GM23248 (cell line): ENCODE results near the gene KIAA2012.

Source experiments
- EZH2 ChIP-seq: fragments of 200-600 bp; sonication (generic); IDR thresholded peaks from 2 replicates; pipeline ENCODE4 v1.6.1; 2018; ENCODE audit warnings: antibody characterized with exemption, mild to moderate bottlenecking; ENCODE audit not compliant: insufficient read depth, poor library complexity, severe bottlenecking
- EZH2phosphoT487 ChIP-seq: fragments of 200-600 bp; sonication (generic); IDR thresholded peaks from 2 replicates; pipeline ENCODE4 v1.6.1; 2018; ENCODE audit warnings: antibody characterized with exemption, moderate library complexity, mild to moderate bottlenecking, low read depth; ENCODE audit not compliant: insufficient read depth

DNA sequence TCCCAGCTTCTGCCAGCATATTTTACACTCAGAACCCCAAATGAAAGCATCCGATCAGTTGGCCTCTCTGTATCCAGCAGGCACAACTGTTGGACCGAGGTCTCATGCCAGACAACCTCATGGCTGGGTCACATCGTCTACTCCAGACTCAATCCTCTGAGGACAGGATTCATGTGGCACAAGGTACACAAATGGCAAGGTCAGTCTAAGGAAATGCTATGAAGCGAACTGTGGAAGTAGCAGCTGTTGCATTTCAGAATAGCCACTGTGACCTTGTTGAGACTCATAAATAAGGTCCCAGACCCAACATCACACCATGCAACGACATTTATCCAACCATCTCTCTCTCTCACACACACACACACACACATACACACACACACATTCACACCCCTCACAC, 46.5 kb upstream of the KIAA2012 start:
- TF ChIP-seq EZH2 (no peak), EZH2phosphoT487 (no peak)
